Measurements from ENCODE around the gene ASIP. TPM values are rescaled to one million over a fixed set of nuclear protein-coding genes. Genes with fewer than 3 reads are reported as not detected.

The ASIP gene
- total and polyA plus RNA-seq, 2 of the 13 experiments (the other 11 are each of a cell fraction or from before 2014, with no cell fraction given), result not detected

- no peak for TF ChIP-seq ATF5 (CRISPR knock-in tag; IDR thresholded peaks at IDR 0.05; ENCODE audit: low read depth)
- TF ChIP-seq, protein P1, sequence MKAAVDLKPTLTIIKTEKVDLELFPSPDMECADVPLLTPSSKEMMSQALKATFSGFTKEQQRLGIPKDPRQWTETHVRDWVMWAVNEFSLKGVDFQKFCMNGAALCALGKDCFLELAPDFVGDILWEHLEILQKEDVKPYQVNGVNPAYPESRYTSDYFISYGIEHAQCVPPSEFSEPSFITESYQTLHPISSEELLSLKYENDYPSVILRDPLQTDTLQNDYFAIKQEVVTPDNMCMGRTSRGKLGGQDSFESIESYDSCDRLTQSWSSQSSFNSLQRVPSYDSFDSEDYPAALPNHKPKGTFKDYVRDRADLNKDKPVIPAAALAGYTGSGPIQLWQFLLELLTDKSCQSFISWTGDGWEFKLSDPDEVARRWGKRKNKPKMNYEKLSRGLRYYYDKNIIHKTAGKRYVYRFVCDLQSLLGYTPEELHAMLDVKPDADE (CRISPR knock-in tag; IDR thresholded peaks at IDR 0.05), result no peak
- TF ChIP-seq ZNF292 (CRISPR knock-in tag; IDR thresholded peaks at IDR 0.05; ENCODE audit: borderline replicate concordance, low read depth), result peak; percentile 35; the same call in 1 of the 2 replicates
- TF ChIP-seq, protein P2, sequence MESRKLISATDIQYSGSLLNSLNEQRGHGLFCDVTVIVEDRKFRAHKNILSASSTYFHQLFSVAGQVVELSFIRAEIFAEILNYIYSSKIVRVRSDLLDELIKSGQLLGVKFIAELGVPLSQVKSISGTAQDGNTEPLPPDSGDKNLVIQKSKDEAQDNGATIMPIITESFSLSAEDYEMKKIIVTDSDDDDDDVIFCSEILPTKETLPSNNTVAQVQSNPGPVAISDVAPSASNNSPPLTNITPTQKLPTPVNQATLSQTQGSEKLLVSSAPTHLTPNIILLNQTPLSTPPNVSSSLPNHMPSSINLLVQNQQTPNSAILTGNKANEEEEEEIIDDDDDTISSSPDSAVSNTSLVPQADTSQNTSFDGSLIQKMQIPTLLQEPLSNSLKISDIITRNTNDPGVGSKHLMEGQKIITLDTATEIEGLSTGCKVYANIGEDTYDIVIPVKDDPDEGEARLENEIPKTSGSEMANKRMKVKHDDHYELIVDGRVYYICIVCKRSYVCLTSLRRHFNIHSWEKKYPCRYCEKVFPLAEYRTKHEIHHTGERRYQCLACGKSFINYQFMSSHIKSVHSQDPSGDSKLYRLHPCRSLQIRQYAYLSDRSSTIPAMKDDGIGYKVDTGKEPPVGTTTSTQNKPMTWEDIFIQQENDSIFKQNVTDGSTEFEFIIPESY (CRISPR knock-in tag; IDR thresholded peaks at IDR 0.05), result no peak
- TF ChIP-seq SMAD9 (CRISPR knock-in tag; IDR thresholded peaks at IDR 0.05), result no peak
- TF ChIP-seq HOXA3 (CRISPR knock-in tag; IDR thresholded peaks at IDR 0.05), result peak; percentile 64; the same call in 1 of the 2 replicates
- peak; percentile 66 for TF ChIP-seq KDM1A (CRISPR knock-in tag; IDR thresholded peaks at IDR 0.05)
- no peak for TF ChIP-seq ZNF619 (CRISPR knock-in tag; IDR thresholded peaks at IDR 0.05)
- no peak for TF ChIP-seq RERE (CRISPR knock-in tag; IDR thresholded peaks at IDR 0.05; ENCODE audit: low read depth)
- TF ChIP-seq ZNF33B (CRISPR knock-in tag; IDR thresholded peaks at IDR 0.05), result no peak
- TF ChIP-seq MIER2 (CRISPR knock-in tag; IDR thresholded peaks at IDR 0.05), result peak; percentile 82; the same call in 1 of the 2 replicates
- TF ChIP-seq GATA4 (IDR thresholded peaks at IDR 0.05; ENCODE audit: borderline replicate concordance, low read depth), result no peak
- TF ChIP-seq ZNF512 (CRISPR knock-in tag; IDR thresholded peaks at IDR 0.05), result no peak
- TF ChIP-seq HOMEZ (CRISPR knock-in tag; IDR thresholded peaks at IDR 0.05; ENCODE audit: low read depth), result peak; percentile 73; the same call in 1 of the 2 replicates
- TF ChIP-seq KDM2A (CRISPR knock-in tag; IDR thresholded peaks at IDR 0.05; ENCODE audit: borderline replicate concordance, low read depth), result no peak
- TF ChIP-seq ZFP90 (CRISPR knock-in tag; IDR thresholded peaks at IDR 0.05; ENCODE audit: borderline replicate concordance), result no peak
- no peak for TF ChIP-seq TAF15 (IDR thresholded peaks at IDR 0.05; ENCODE audit: low read depth, low read length, poor library complexity, severe bottlenecking)
Observed at GRCh38 chr20:34254979-34255378, 13.8 kb downstream of the ASIP start (continued).

Data from HepG2 (cell line).